GM12878 (cell line): ENCODE data around the gene CTBP1. TPM values are rescaled to one million over a fixed set of nuclear protein-coding genes. Genes with fewer than 3 reads are reported as not detected.

Source experiments
- BRCA1 ChIP-seq: IDR thresholded peaks from 2 replicates; pipeline ENCODE4 v1.6.1; 2011; ENCODE audit warnings: low read depth, low read length, improper control_type of control experiment
- CHD2 ChIP-seq: IDR thresholded peaks from 2 replicates; pipeline ENCODE4 v1.6.1; 2011; ENCODE audit warnings: low read depth, low read length, improper control_type of control experiment, borderline replicate concordance
- GABPA ChIP-seq: IDR thresholded peaks from 2 replicates; pipeline ENCODE4 v1.6.1; 2014; ENCODE audit warnings: antibody characterized with exemption, low read depth, mild to moderate bottlenecking, inconsistent platforms
- HCFC1 ChIP-seq: fragments of 150-350 bp; IDR thresholded peaks from 2 replicates; pipeline ENCODE4 v1.6.1; 2014; ENCODE audit warnings: low read length
- HDAC2 ChIP-seq: fragments of 200-600 bp; sonication (generic); IDR thresholded peaks from 2 replicates; pipeline ENCODE4 v1.6.1; 2017
- JUNB ChIP-seq: IDR thresholded peaks from 2 replicates; pipeline ENCODE4 v1.6.1; 2016; ENCODE audit warnings: antibody characterized with exemption, mild to moderate bottlenecking
- MYC ChIP-seq: IDR thresholded peaks from 2 replicates; pipeline ENCODE4 v1.6.1; 2011; ENCODE audit warnings: mild to moderate bottlenecking, low read length, moderate library complexity, inconsistent platforms; ENCODE audit not compliant: insufficient read depth, insufficient replicate concordance, insufficient read length, severe bottlenecking
- POLR2AphosphoS2 ChIP-seq: IDR thresholded peaks from 2 replicates; pipeline ENCODE4 v1.6.1; 2011; ENCODE audit warnings: low read depth, mild to moderate bottlenecking, low read length, improper control_type of control experiment, moderate library complexity
- RUNX3 ChIP-seq: IDR thresholded peaks from 2 replicates; pipeline ENCODE4 v1.6.1; 2012; ENCODE audit warnings: low read length, inconsistent platforms
- SMAD1 ChIP-seq: fragments of 450-650 bp; IDR thresholded peaks from 2 replicates; pipeline ENCODE4 v1.6.1; 2018; ENCODE audit warnings: mild to moderate bottlenecking, low read depth; ENCODE audit not compliant: partially characterized antibody
- SMARCA5 ChIP-seq: fragments of 450-650 bp; IDR thresholded peaks from 2 replicates; pipeline ENCODE4 v1.6.1; 2017; ENCODE audit warnings: mild to moderate bottlenecking
- SREBF1 ChIP-seq: IDR thresholded peaks from 2 replicates; pipeline ENCODE4 v1.6.1; 2012; ENCODE audit warnings: mild to moderate bottlenecking, low read length
- TAF1 ChIP-seq: IDR thresholded peaks from 2 replicates; pipeline ENCODE4 v1.6.1; 2011; ENCODE audit warnings: mild to moderate bottlenecking, low read depth, low read length, borderline replicate concordance
- polyA plus RNA-seq, 11 experiments: library from polyadenylated mRNA; depleted of rRNA in 4 of 11; unstranded in 6 of 11; stranded (reverse) in 5 of 11; fragments of >200 nt; fragmentation: Nextera tagmentation in 4 of 11; fragmentation: Illumina TruSeq in 1 of 11; extraction: Ambion mirVana in 4 of 11; extraction: Trizol in 1 of 11; gene quantifications; 1 replicate in 1 of 11; 2 replicates in 10 of 11; pipeline versions ENCODE4 v1.2.1 to v1.2.3, GENCODE V29; 2011 to 2016; ENCODE audit warnings: inconsistent platforms in 2 of 11, missing spikeins in 2 of 11, low read depth in 1 of 11
- total RNA-seq, 4 experiments: library from RNA; depleted of rRNA in 3 of 4; stranded (reverse); fragments of >200 nt in 3 of 4; fragmentation: Illumina TruSeq in 1 of 4; extraction: Trizol in 1 of 4; gene quantifications; 2 replicates each; pipeline versions ENCODE4 v1.2.1 to v1.2.3, GENCODE V29; 2013 to 2021
- TF ChIP-seq, protein P1 (sequence below): IDR thresholded peaks from 2 replicates; pipeline ENCODE4 v1.6.1; 2012; ENCODE audit warnings: improper control_type of control experiment, low read depth, low read length; ENCODE audit not compliant: insufficient replicate concordance
- TF ChIP-seq, protein P2 (sequence below): fragments of 450-650 bp; IDR thresholded peaks from 2 replicates; pipeline ENCODE4 v1.6.1; 2017; ENCODE audit warnings: mild to moderate bottlenecking, moderate library complexity
- TF ChIP-seq, protein P3 (sequence below): IDR thresholded peaks from 2 replicates; pipeline ENCODE4 v1.6.1; 2011; ENCODE audit warnings: low read depth, low read length, improper control_type of control experiment, borderline replicate concordance
- TF ChIP-seq, protein P4 (sequence below): IDR thresholded peaks from 2 replicates; pipeline ENCODE4 v1.6.1; 2012; ENCODE audit warnings: low read depth, low read length, improper control_type of control experiment
- TF ChIP-seq, protein P5 (sequence below): fragments of 450-650 bp; IDR thresholded peaks from 2 replicates; pipeline ENCODE4 v1.6.1; 2017; ENCODE audit warnings: borderline replicate concordance

Gene CTBP1
- total and polyA plus RNA-seq, 10 of the 15 experiments (the other 5 are each of a cell fraction or from before 2014, with no cell fraction given) = 7.4 to 182 (median 63.1) TPM

DNA sequence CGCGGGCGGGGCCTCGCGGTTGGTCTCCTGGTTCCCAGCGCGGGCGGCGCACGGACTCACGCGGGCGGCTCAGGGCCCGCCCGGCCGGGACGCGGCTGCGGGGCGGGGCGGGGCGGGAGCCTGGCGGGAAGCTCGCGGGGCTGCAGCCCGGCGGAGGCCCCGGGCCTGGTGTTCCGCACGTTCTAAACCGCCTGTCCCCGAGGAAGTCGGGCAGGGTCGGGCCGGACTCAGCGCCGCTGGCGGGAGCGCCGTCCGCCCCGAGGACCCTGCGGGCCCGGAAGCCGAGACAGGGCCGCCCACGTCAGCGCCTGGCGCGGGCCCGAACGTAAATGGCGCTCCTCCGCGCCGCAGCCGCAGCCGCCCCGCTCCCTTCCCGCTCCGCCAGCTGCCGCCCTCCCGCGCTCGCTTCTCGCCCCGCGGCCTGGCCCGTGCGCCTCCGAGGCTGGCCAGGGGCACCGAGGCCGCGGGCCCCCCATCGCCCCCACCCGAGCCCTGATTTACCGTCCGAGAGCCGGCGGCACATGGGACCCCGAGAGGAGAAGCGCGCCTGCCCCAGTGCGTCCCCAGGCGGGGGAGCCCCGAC, 309 bp upstream of the CTBP1 start (continued):
- TF ChIP-seq, protein P1, sequence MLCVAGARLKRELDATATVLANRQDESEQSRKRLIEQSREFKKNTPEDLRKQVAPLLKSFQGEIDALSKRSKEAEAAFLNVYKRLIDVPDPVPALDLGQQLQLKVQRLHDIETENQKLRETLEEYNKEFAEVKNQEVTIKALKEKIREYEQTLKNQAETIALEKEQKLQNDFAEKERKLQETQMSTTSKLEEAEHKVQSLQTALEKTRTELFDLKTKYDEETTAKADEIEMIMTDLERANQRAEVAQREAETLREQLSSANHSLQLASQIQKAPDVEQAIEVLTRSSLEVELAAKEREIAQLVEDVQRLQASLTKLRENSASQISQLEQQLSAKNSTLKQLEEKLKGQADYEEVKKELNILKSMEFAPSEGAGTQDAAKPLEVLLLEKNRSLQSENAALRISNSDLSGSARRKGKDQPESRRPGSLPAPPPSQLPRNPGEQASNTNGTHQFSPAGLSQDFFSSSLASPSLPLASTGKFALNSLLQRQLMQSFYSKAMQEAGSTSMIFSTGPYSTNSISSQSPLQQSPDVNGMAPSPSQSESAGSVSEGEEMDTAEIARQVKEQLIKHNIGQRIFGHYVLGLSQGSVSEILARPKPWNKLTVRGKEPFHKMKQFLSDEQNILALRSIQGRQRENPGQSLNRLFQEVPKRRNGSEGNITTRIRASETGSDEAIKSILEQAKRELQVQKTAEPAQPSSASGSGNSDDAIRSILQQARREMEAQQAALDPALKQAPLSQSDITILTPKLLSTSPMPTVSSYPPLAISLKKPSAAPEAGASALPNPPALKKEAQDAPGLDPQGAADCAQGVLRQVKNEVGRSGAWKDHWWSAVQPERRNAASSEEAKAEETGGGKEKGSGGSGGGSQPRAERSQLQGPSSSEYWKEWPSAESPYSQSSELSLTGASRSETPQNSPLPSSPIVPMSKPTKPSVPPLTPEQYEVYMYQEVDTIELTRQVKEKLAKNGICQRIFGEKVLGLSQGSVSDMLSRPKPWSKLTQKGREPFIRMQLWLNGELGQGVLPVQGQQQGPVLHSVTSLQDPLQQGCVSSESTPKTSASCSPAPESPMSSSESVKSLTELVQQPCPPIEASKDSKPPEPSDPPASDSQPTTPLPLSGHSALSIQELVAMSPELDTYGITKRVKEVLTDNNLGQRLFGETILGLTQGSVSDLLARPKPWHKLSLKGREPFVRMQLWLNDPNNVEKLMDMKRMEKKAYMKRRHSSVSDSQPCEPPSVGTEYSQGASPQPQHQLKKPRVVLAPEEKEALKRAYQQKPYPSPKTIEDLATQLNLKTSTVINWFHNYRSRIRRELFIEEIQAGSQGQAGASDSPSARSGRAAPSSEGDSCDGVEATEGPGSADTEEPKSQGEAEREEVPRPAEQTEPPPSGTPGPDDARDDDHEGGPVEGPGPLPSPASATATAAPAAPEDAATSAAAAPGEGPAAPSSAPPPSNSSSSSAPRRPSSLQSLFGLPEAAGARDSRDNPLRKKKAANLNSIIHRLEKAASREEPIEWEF = no peak
- TF ChIP-seq, protein P2, sequence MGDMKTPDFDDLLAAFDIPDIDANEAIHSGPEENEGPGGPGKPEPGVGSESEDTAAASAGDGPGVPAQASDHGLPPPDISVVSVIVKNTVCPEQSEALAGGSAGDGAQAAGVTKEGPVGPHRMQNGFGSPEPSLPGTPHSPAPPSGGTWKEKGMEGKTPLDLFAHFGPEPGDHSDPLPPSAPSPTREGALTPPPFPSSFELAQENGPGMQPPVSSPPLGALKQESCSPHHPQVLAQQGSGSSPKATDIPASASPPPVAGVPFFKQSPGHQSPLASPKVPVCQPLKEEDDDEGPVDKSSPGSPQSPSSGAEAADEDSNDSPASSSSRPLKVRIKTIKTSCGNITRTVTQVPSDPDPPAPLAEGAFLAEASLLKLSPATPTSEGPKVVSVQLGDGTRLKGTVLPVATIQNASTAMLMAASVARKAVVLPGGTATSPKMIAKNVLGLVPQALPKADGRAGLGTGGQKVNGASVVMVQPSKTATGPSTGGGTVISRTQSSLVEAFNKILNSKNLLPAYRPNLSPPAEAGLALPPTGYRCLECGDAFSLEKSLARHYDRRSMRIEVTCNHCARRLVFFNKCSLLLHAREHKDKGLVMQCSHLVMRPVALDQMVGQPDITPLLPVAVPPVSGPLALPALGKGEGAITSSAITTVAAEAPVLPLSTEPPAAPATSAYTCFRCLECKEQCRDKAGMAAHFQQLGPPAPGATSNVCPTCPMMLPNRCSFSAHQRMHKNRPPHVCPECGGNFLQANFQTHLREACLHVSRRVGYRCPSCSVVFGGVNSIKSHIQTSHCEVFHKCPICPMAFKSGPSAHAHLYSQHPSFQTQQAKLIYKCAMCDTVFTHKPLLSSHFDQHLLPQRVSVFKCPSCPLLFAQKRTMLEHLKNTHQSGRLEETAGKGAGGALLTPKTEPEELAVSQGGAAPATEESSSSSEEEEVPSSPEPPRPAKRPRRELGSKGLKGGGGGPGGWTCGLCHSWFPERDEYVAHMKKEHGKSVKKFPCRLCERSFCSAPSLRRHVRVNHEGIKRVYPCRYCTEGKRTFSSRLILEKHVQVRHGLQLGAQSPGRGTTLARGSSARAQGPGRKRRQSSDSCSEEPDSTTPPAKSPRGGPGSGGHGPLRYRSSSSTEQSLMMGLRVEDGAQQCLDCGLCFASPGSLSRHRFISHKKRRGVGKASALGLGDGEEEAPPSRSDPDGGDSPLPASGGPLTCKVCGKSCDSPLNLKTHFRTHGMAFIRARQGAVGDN = peak; percentile 65; the same call in 1 of the 2 replicates
- no peak for TF ChIP-seq GABPA
- TF ChIP-seq SMAD1 = no peak
- 0 out of 2 replicates have a peak, but pooled peaks have one; percentile 42 for TF ChIP-seq SMARCA5
- peak; percentile 51; the same call in 1 of the 2 replicates for TF ChIP-seq TAF1
- TF ChIP-seq, protein P3, sequence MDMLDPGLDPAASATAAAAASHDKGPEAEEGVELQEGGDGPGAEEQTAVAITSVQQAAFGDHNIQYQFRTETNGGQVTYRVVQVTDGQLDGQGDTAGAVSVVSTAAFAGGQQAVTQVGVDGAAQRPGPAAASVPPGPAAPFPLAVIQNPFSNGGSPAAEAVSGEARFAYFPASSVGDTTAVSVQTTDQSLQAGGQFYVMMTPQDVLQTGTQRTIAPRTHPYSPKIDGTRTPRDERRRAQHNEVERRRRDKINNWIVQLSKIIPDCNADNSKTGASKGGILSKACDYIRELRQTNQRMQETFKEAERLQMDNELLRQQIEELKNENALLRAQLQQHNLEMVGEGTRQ = no peak
- no peak for TF ChIP-seq HDAC2
- peak; percentile 20 for TF ChIP-seq MYC
- TF ChIP-seq, protein P4, sequence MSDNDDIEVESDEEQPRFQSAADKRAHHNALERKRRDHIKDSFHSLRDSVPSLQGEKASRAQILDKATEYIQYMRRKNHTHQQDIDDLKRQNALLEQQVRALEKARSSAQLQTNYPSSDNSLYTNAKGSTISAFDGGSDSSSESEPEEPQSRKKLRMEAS = 0 out of 2 replicates have a peak, but pooled peaks have one; percentile 28
- TF ChIP-seq, protein P5, sequence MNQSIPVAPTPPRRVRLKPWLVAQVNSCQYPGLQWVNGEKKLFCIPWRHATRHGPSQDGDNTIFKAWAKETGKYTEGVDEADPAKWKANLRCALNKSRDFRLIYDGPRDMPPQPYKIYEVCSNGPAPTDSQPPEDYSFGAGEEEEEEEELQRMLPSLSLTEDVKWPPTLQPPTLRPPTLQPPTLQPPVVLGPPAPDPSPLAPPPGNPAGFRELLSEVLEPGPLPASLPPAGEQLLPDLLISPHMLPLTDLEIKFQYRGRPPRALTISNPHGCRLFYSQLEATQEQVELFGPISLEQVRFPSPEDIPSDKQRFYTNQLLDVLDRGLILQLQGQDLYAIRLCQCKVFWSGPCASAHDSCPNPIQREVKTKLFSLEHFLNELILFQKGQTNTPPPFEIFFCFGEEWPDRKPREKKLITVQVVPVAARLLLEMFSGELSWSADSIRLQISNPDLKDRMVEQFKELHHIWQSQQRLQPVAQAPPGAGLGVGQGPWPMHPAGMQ = no peak
- TF ChIP-seq POLR2AphosphoS2 = no peak
- TF ChIP-seq CHD2 = no peak
- no peak for TF ChIP-seq HCFC1
- no peak for TF ChIP-seq JUNB
- peak; percentile 26 for TF ChIP-seq RUNX3
- TF ChIP-seq BRCA1 = no peak
- no peak for TF ChIP-seq SREBF1
